Central memory CD8-positive, alpha-beta T cell (primary cell): ENCODE data around the gene EPN2.

Experiments used
- ATAC-seq: fragments of 150-1000 bp; cut with Tn5 transposase; replicated peaks from 2 replicates; pipeline ENCODE4 v1.10.0; 2022; ENCODE audit warnings: mild to moderate bottlenecking, moderate FRiP score, moderate number of reproducible peaks; ENCODE audit not compliant: poor library complexity, severe bottlenecking; ENCODE audit errors: extremely low read depth
- DNase-seq, 2 donors: peaks; one replicate each; pipeline ENCODE4 v3.0.0; 2021; ENCODE audit warnings: low spot score in 2 of 2
- H3K27ac Mint-ChIP-seq: one replicate; pipeline ENCODE4 v1.8.0; 2022; ENCODE audit warnings: low read depth, mild to moderate bottlenecking, moderate library complexity, mixed read lengths
- H3K27me3 Mint-ChIP-seq: one replicate; pipeline ENCODE4 v1.8.0; 2022; ENCODE audit warnings: mixed read lengths
- H3K36me3 Mint-ChIP-seq: one replicate; pipeline ENCODE4 v1.8.0; 2022; ENCODE audit warnings: mild to moderate bottlenecking, moderate library complexity, mixed read lengths; ENCODE audit not compliant: insufficient read depth
- H3K4me1 Mint-ChIP-seq: one replicate; pipeline ENCODE4 v1.8.0; 2022; ENCODE audit warnings: mixed read lengths
- H3K4me3 Mint-ChIP-seq: one replicate; pipeline ENCODE4 v1.8.0; 2022; ENCODE audit warnings: mild to moderate bottlenecking, moderate library complexity, mixed read lengths
- H3K9me3 Mint-ChIP-seq: one replicate; pipeline ENCODE4 v1.8.0; 2022; ENCODE audit warnings: mixed read lengths

Gene EPN2

GRCh38 chr17:19329839-19330238 is 92.7 kb downstream of the EPN2 start:
- H3K27ac Mint-ChIP-seq = no peak overlapping the region
- H3K9me3 Mint-ChIP-seq = no peaks in the 10 kb centered on the region
- H3K27me3 Mint-ChIP-seq = no peaks in the 10 kb centered on the region
- H3K4me1 Mint-ChIP-seq = no peaks in the 10 kb centered on the region
- no peak overlapping the region for H3K4me3 Mint-ChIP-seq
- ATAC-seq (no peak), DNase-seq (no peak)
- peaks cover 2% of the 10 kb centered on the region for H3K36me3 Mint-ChIP-seq

DNA sequence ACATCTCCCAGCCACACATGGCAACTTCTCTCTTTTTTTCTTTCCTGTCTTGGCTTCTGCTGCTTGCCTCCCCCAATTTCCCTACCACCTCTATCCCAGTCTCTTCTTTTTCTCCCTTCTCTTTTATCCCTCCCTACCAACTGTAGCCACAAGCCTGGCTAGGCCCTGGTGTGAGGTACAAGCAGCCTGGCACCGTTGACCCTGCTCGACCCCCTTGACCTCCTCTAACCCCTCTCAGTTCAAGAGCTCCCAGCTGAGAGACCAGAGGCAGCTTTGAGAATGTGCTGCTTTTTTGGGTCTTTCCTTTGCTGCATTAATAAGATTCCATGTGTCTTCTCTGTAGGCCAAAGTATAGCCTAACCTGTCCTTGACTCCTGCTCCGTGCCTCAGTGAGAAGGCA is 93.1 kb downstream of the EPN2 start:
- no peaks in the 10 kb centered on the region for H3K4me1 Mint-ChIP-seq
- H3K27ac Mint-ChIP-seq = no peak overlapping the region
- peaks cover 2% of the 10 kb centered on the region for H3K36me3 Mint-ChIP-seq
- no peaks in the 10 kb centered on the region for H3K9me3 Mint-ChIP-seq
- DNase-seq = no peak
- no peaks in the 10 kb centered on the region for H3K27me3 Mint-ChIP-seq
- no peak overlapping the region for H3K4me3 Mint-ChIP-seq
- no peak for ATAC-seq

DNA sequence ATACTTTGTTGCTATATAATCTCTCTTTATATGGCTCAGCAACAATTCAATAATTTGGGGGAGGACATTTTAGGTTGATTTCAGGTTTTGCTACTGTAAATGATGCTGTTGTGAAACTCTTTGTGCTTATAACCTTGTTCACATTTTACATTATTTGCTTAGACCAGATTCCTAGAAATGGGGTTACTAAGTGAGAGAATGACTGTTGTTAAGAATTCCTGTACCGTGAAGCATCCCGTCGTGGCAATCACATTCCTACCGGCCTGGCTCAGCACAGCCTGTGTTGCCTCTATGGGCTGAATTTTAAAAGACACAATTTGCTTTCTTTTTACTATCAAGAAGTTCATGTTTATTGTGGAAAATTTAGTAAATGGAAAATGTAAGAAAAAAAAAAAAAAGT is 94.0 kb downstream of the EPN2 start:
- Mint-ChIP-seq H3K9me3 (no peaks in the 10 kb centered on the region), H3K4me3 (no peak overlapping the region), H3K27me3 (no peaks in the 10 kb centered on the region), H3K27ac (no peak overlapping the region), H3K4me1 (no peaks in the 10 kb centered on the region), H3K36me3 (peaks cover 2% of the 10 kb centered on the region)
- ATAC-seq = no peak
- DNase-seq = no peak

GRCh38 chr17:19331543-19332245 is 94.5 kb downstream of the EPN2 start:
- H3K4me3 Mint-ChIP-seq = no peak overlapping the region
- no peak overlapping the region for H3K27ac Mint-ChIP-seq
- H3K27me3 Mint-ChIP-seq = no peaks in the 10 kb centered on the region
- H3K4me1 Mint-ChIP-seq = no peaks in the 10 kb centered on the region
- H3K9me3 Mint-ChIP-seq = no peaks in the 10 kb centered on the region
- DNase-seq (no peak), ATAC-seq (no peak)
- H3K36me3 Mint-ChIP-seq = peaks cover 3% of the 10 kb centered on the region

DNA sequence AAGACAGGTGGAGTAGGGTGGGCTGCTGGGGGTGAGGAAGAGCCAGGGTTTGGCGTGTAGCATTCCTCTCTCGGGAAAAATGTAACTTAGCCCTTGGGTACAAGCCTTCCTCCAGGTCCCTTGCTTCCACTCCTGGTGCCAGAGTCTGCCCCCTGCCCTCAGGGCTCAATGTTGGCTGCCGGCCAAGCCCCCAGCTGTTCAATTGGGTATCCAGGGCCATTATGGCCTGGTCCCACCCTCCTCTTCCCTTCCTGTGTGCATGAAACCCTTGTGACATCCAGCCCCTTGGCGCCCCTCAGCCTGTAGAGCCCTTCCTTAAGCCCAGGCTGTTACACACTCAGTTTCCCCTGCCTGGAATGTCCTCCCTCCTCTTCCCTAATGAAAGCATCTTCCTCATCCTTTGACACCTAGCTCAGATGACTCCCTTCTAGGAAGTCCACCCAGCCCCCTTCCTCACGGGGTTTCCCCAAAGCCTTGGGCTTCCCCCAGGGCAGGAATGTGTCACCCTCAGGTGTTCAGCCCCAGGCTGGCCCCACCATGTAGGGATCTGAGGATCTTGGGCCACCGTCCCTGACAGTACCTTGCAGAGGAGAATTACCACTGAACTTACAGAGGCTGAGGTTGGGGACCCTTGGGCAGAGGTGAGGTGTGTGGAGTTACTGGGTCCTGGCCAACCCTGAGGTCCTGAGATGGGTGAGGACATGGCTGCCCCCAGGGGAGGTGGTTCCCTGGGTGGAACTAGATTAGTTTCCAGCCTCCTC is 95.4 kb downstream of the EPN2 start:
- DNase-seq = no peak
- Mint-ChIP-seq H3K27ac (no peak overlapping the region), H3K36me3 (peaks cover 3% of the 10 kb centered on the region), H3K4me1 (no peaks in the 10 kb centered on the region), H3K9me3 (no peaks in the 10 kb centered on the region), H3K27me3 (no peaks in the 10 kb centered on the region), H3K4me3 (no peak overlapping the region)
- no peak for ATAC-seq

- H3K27ac Mint-ChIP-seq = no peak overlapping the region
- no peak for ATAC-seq
- H3K36me3 Mint-ChIP-seq = peaks cover 3% of the 10 kb centered on the region
Observed at GRCh38 chr17:19333132-19333440, 95.9 kb downstream of the EPN2 start.

GRCh38 chr17:19333736-19334290 is 96.6 kb downstream of the EPN2 start:
- Mint-ChIP-seq H3K9me3 (no peaks in the 10 kb centered on the region), H3K36me3 (peaks cover 3% of the 10 kb centered on the region), H3K27me3 (no peaks in the 10 kb centered on the region), H3K27ac (no peak overlapping the region), H3K4me3 (no peak overlapping the region), H3K4me1 (no peaks in the 10 kb centered on the region)
- ATAC-seq (no peak), DNase-seq (no peak)

More at GRCh38 chr17:19333132-19333440, 95.9 kb downstream of the EPN2 start:
- no peaks in the 10 kb centered on the region for H3K4me1 Mint-ChIP-seq
- no peak overlapping the region for H3K4me3 Mint-ChIP-seq
- no peaks in the 10 kb centered on the region for H3K27me3 Mint-ChIP-seq
- no peaks in the 10 kb centered on the region for H3K9me3 Mint-ChIP-seq
- no peak for DNase-seq

DNA sequence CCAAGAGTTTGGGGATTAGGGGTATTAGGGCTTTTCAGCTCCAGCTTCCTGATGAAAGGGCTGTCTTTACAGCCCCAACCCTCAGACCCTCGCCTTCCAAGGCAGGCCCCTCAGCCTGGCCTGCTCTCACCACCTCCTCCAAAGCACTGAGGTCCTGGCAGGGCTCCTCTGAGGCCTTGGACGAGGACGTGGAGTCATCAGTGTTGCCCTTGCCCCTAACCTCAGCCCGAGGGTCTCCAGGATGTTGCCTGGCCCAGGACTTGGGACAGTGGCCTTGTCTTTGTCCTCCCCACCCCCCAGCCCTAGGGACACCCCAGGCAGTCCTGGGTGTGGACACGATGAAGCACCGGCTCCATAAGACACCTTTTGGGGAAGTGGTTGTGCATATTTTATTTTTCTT is 97.2 kb downstream of the EPN2 start:
- no peak for DNase-seq
- ATAC-seq = no peak
- H3K36me3 Mint-ChIP-seq = peaks cover 3% of the 10 kb centered on the region
- H3K27ac Mint-ChIP-seq = no peak overlapping the region
- H3K4me3 Mint-ChIP-seq = no peak overlapping the region
- no peaks in the 10 kb centered on the region for H3K4me1 Mint-ChIP-seq
- no peaks in the 10 kb centered on the region for H3K9me3 Mint-ChIP-seq
- H3K27me3 Mint-ChIP-seq = no peaks in the 10 kb centered on the region

DNA sequence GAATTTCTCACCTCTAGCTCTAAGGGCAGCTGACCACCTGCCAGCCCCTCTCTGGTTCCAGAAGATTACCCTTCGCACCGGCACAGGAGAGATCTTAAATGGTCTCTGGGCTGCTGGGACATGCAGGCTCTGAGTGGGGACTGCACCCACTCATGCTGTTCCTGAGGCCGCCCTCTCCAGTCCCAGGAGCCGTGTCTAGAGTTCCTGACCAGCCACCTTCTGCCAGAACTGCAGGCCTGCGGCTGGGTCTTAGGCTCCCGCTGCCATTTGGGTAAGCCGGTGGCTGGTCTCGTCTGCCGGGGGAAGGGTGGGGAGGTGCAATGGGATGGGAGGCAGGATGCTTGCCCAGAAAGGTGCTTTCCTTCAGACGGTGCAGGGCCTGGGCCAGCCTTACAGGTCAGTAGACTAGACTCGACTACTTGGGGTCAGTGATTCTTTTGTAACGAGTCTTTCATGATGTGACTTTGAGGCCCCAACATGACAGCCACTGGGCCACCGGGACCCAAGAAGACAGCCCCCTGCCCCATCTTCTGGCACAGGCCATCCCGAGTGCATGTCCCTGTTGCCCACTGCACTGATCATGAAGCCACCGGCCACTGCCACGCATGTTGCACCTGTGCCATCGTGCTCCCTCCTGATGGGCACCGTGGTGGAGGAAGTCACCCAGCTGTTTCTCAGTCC is 98.9 kb downstream of the EPN2 start:
- ATAC-seq = no peak
- peaks cover 5% of the 10 kb centered on the region for H3K27me3 Mint-ChIP-seq
- H3K4me3 Mint-ChIP-seq = no peak overlapping the region
- no peaks in the 10 kb centered on the region for H3K4me1 Mint-ChIP-seq
- H3K36me3 Mint-ChIP-seq = peaks cover 3% of the 10 kb centered on the region
- no peaks in the 10 kb centered on the region for H3K9me3 Mint-ChIP-seq
- DNase-seq = no peak
- no peak overlapping the region for H3K27ac Mint-ChIP-seq

- no peak for ATAC-seq
- Mint-ChIP-seq H3K4me3 (no peak overlapping the region), H3K9me3 (no peaks in the 10 kb centered on the region), H3K4me1 (no peaks in the 10 kb centered on the region), H3K36me3 (peaks cover 4% of the 10 kb centered on the region), H3K27me3 (peaks cover 15% of the 10 kb centered on the region), H3K27ac (no peak overlapping the region)
- DNase-seq = no peak
Observed at GRCh38 chr17:19336938-19337711, 100.0 kb downstream of the EPN2 start.

DNA sequence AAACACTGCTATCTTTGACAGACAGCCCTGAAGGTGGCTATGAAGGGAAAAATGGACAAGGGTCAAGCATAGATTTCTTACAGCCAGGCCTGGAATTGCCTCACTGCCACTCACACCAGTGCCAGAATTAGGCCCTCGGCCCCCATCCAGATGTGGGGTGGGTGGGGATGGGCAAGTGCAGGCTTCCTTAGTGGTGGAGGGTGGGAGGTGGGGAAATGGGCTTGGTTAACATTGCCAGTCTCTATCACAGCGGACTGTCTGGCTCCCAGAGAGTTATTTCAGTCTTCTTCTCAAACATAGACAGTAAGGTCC is 100.5 kb downstream of the EPN2 start:
- DNase-seq (no peak), ATAC-seq (no peak)
- no peaks in the 10 kb centered on the region for H3K4me1 Mint-ChIP-seq
- H3K9me3 Mint-ChIP-seq = no peaks in the 10 kb centered on the region
- no peak overlapping the region for H3K4me3 Mint-ChIP-seq
- no peak overlapping the region for H3K27ac Mint-ChIP-seq
- peaks cover 19% of the 10 kb centered on the region for H3K27me3 Mint-ChIP-seq
- peaks cover 4% of the 10 kb centered on the region for H3K36me3 Mint-ChIP-seq
